Small intestine (tissue), 7 donors: ENCODE results near the gene STAC2. TPM values are rescaled to one million over a fixed set of nuclear protein-coding genes. Genes with fewer than 3 reads are reported as not detected.

Source experiments
- DNase-seq, 2 donors: peaks; one replicate each; pipeline versions ENCODE4 v3.0.0 to v3.0.0-alpha.2; 2013
- FAIRE-seq: peaks from 2 replicates; lab custom pipeline; 2012; peaks lifted over from hg19 to GRCh38; lab: Jason Lieb, UNC
- H3K27ac ChIP-seq, 3 donors: one replicate each; pipeline ENCODE4 v1.5.1; 2013; ENCODE audit warnings: low read length in 2 of 3, mild to moderate bottlenecking in 2 of 3, control low read depth in 1 of 3, inconsistent platforms in 1 of 3, low read depth in 1 of 3, moderate library complexity in 1 of 3
- H3K27me3 ChIP-seq, 3 donors: one replicate each; pipeline ENCODE4 v1.6.1; 2013; ENCODE audit warnings: low read length in 3 of 3, inconsistent platforms in 1 of 3; ENCODE audit not compliant: control insufficient read depth in 3 of 3, insufficient read depth in 3 of 3
- H3K36me3 ChIP-seq, 3 donors: one replicate each; pipeline ENCODE4 v1.6.1; 2013; ENCODE audit warnings: low read length in 3 of 3, inconsistent platforms in 1 of 3, low read depth in 1 of 3, mild to moderate bottlenecking in 1 of 3, moderate library complexity in 1 of 3; ENCODE audit not compliant: control insufficient read depth in 3 of 3, insufficient read depth in 2 of 3
- H3K4me1 ChIP-seq, 3 donors: one replicate each; pipeline ENCODE4 v1.6.1; 2013; ENCODE audit warnings: low read length in 2 of 3, inconsistent platforms in 1 of 3, low read depth in 1 of 3, mild to moderate bottlenecking in 1 of 3, moderate library complexity in 1 of 3; ENCODE audit not compliant: control insufficient read depth in 3 of 3, insufficient read depth in 2 of 3
- H3K4me3 ChIP-seq, 3 donors: one replicate each; pipeline ENCODE4 v1.5.1; 2013; ENCODE audit warnings: low read length in 3 of 3, control low read depth in 1 of 3, inconsistent platforms in 1 of 3, low read depth in 1 of 3, mild to moderate bottlenecking in 1 of 3, moderate library complexity in 1 of 3
- H3K9me3 ChIP-seq, 2 donors: one replicate each; pipeline ENCODE4 v1.6.1; 2013; ENCODE audit warnings: low read depth in 1 of 2, low read length in 1 of 2; ENCODE audit not compliant: control insufficient read depth in 2 of 2, insufficient read depth in 1 of 2
- WGBS, 3 donors: extraction: QIAGEN DNeasy Blood & Tissue Kit; methylation state at CpG; one replicate each; pipeline ENCODE4 v1.1.7; 2013; 5-methylcytosine and 5-hydroxymethylcytosine counted together
- polyA plus RNA-seq, 4 donors: library from polyadenylated mRNA; stranded (reverse) in 3 of 4; unstranded in 1 of 4; fragments of 200-250 nt in 3 of 4; fragments of 120-200 nt in 1 of 4; gene quantifications; one replicate each; pipeline versions ENCODE4 v1.2.1 to v1.2.3, GENCODE V29; 2013
- donor health status: healthy with polysubstance abuse.
- donor health status: control.
- donor health status: control.
- donor health status: Bipolar disorder and iron deficiency.
- donor health status: healthy.

Gene STAC2
- polyA plus RNA-seq, 4 donors, result 0.31 to 0.64 TPM; not detected in 2

GRCh38 chr17:39246274-39246673 is 20.5 kb upstream of the STAC2 start:
- H3K27me3 ChIP-seq, result peaks cover 0 to 3% (median 0%) of the 10 kb centered on the region in 3 donors
- FAIRE-seq, result no peak
- no peak overlapping the region for H3K4me3 ChIP-seq
- no peak overlapping the region for H3K27ac ChIP-seq
- H3K9me3 ChIP-seq, result no peaks in the 10 kb centered on the region
- peaks cover 0 to 3% (median 0%) of the 10 kb centered on the region in 3 donors for H3K4me1 ChIP-seq
- peaks cover 0 to 1% (median 0%) of the 10 kb centered on the region in 3 donors for H3K36me3 ChIP-seq
- DNase-seq, result no peak
- 25 to 55% (median 42%) methylated on average over 3 of the region's 3 CpGs for WGBS, 3 donors

DNA sequence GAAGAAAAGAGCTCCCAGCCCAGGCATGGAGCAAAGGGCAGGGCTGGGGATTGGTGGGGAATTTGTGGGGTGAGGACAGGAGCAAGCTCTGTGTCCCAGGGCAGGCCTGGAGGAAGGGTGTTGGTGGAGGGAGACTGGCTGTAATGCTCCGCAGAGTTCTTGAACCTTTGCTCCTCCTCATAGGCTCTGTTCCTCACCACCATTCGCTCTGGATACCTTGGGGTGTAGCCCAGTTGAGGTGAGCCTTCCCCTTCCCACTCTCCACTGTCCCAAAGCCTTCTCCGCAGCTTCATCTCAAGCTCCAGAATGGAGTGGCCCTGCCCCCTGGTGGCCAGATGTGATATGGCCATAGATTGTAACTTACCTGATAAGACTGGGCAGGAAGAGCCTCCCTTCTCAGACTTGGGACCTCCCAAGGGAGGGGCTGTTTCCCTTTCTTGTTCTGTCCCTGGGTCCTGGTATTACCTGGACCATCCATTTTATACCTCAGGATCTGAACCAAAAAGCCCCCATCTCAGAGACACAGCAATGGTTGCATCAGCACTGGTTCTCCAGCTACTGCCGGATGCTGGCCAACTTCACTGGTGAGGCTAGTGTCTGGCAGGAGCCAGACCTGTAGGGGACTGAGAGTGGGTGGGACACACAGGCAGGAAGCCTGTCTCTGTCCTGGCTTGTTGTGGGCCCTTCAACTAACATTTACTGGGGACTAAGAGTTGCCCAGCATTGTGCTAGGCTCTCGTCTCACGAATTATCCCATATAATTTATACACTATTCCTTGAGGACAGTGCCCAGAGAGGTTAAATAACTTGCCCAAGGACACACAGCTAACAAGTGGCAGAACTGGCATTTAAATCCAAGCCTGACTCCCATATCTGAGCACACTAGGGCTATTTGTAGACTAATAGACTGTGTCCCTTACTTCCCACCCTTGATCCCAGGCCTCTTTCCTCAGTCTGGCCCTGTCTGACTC is 19.1 kb upstream of the STAC2 start:
- DNase-seq (peak; percentile 86 to 91), FAIRE-seq (no peak)
- Histone ChIP-seq H3K9me3 (no peaks in the 10 kb centered on the region), H3K4me3 (no peak overlapping the region), H3K27me3 (peaks cover 0 to 4% (median under 1%) of the 10 kb centered on the region in 3 donors), H3K36me3 (no peaks in the 10 kb centered on the region), H3K27ac (no peak overlapping the region), H3K4me1 (peaks cover 0 to 4% (median 0%) of the 10 kb centered on the region in 3 donors)
- WGBS, 3 donors, result 39 to 44% (median 42%) methylated on average over 6 of the region's 6 CpGs

GRCh38 chr17:39244016-39244599 is 18.4 kb upstream of the STAC2 start:
- DNase-seq (no peak), FAIRE-seq (no peak)
- Histone ChIP-seq H3K4me1 (peaks cover 0 to 6% (median 0%) of the 10 kb centered on the region in 3 donors), H3K9me3 (no peaks in the 10 kb centered on the region), H3K36me3 (no peaks in the 10 kb centered on the region), H3K27me3 (peaks cover 0 to 6% (median 4%) of the 10 kb centered on the region in 3 donors), H3K4me3 (no peak overlapping the region), H3K27ac (no peak overlapping the region)
- 46 to 60% (median 58%) methylated on average over 11 of the region's 11 CpGs for WGBS, 3 donors

DNA sequence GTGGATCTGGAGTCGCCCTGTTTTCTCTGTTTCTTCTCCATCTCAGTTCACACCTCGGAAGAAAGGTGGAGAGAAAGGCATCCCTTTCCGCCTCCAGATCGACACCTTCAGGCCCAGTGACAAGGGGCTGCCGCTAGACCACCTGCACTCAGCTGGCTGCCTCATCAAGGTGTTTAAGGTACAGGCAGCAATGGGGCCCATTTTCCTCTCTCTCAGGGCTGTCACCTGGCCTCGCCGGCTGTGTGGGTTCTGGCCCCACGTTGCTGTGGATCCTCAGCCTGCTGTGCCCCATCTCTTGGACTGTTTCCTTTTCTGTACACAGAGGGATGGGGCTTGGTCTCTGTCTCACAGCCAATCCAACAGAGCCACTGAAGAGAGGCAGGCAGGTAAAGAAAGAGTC is 17.4 kb upstream of the STAC2 start:
- Histone ChIP-seq H3K36me3 (no peaks in the 10 kb centered on the region), H3K4me1 (peaks cover 0 to 6% (median 0%) of the 10 kb centered on the region in 3 donors), H3K4me3 (no peak overlapping the region), H3K9me3 (no peaks in the 10 kb centered on the region), H3K27ac (no peak overlapping the region), H3K27me3 (peaks cover 0 to 6% (median 4%) of the 10 kb centered on the region in 3 donors)
- FAIRE-seq, result no peak
- WGBS, 3 donors, result 52 to 80% (median 71%) methylated on average over 8 of the region's 8 CpGs
- DNase-seq, result no peak

DNA sequence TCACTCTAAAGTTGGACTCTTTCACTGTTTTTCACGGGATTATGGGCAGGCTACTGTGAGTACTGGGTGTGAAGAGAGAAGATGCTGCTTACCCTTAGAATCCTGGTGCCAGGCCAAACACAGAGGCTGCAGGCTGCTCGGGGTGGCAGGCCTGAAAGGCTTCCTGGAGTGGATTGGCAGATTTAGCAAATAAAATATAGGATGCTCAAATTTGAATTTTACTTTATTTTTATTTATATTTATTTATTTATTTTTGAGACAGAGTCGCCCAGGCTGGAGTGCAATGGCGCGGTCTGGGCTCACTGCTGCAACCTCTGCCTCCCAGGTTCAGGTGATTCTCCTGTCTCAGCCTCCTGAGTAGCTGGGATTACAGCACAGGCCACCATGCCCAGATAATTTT is 14.9 kb upstream of the STAC2 start:
- Histone ChIP-seq H3K9me3 (no peaks in the 10 kb centered on the region), H3K4me1 (peaks cover 0 to 7% (median 0%) of the 10 kb centered on the region in 3 donors), H3K27me3 (peaks cover 0 to 6% (median 4%) of the 10 kb centered on the region in 3 donors), H3K27ac (no peak overlapping the region), H3K36me3 (no peaks in the 10 kb centered on the region), H3K4me3 (no peak overlapping the region)
- DNase-seq (no peak), FAIRE-seq (no peak)
- WGBS, 3 donors, result 86 to 88% (median 88%) methylated on average over 5 of the region's 5 CpGs

DNA sequence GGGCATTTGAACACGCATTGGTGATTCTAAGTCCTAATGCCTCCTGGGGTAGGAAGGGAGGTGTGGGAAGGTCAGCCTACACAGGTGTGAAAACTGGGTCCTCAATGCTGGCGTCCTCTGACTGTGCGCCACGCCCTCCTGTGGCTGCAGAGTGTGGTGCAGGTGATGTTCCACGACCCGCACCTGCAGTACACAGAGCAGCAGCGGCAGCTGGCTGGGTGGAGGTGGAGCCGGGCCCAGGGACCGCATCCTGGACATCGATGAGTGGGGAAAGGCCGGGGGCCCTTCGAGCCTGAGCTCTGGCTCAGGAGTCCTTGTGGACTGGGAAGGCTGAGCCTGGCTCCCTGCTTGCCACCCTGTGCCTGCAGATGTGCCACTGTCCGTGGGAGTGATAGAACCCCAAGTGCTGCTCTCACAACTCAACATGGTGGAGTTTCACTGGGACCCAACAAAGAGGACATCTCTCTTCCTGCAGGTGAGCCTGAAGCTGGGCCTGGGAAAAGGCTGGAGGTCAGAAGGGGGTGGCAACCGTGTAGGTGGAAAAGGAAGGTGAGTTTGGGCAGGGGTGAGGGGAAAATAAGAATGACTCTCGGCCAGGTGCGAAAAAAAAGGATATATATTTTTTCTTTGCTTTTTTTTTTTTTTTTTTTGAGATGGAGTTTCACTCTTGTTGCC is 14.0 kb upstream of the STAC2 start:
- no peaks in the 10 kb centered on the region for H3K36me3 ChIP-seq
- WGBS, 3 donors, result 19 to 26% (median 21%) methylated on average over 16 of the region's 16 CpGs
- FAIRE-seq, result no peak
- peaks cover 0 to 9% (median 0%) of the 10 kb centered on the region in 3 donors for H3K4me1 ChIP-seq
- peak; percentile 60 to 76 for DNase-seq
- no peaks in the 10 kb centered on the region for H3K9me3 ChIP-seq
- no peak overlapping the region for H3K27ac ChIP-seq
- no peak overlapping the region for H3K4me3 ChIP-seq
- peaks cover 0 to 6% (median 4%) of the 10 kb centered on the region in 3 donors for H3K27me3 ChIP-seq

DNA sequence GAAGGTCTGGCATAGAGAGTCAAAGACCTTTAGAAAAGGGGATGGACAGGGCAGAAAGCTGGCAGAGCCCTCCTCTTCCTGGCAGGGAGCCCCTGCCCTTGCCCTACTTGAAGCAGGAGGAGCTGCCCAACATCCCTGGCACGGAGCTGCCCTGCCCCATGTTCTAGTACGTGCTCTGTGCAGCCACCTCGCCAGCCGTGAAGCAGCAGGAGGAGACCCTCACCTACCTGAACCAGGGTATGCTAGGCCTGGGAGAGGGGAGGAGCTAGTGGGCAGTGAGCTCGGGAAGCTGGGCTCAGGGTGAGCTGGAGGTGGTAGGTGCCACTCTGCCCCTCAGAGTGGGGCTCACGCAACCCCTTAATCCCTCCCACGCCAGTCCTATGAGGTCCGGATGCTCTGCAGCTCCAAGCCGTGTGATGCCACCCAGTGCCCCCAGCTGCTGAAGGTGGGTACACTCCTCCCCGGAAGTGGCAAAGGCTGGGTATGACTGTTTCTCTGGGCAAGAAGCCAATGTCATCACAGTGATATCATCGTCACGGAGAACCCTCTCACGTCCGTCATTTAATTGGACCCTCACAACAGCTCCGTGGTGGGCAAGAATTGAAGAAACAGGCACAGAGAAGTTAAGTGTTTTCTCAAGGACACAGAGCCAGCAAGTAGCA is 12.7 kb upstream of the STAC2 start:
- FAIRE-seq, result no peak
- peak in 1 of 2 donors; percentile 60 for DNase-seq
- Histone ChIP-seq H3K36me3 (no peaks in the 10 kb centered on the region), H3K4me3 (no peak overlapping the region), H3K9me3 (no peaks in the 10 kb centered on the region), H3K27me3 (peaks cover 0 to 6% (median 4%) of the 10 kb centered on the region in 3 donors), H3K27ac (no peak overlapping the region), H3K4me1 (peaks cover 0 to 6% (median 0%) of the 10 kb centered on the region in 3 donors)
- 9 to 39% (median 24%) methylated on average over 15 of the region's 15 CpGs for WGBS, 3 donors
